LoVo (cell line): ENCODE results near the gene PIGV.
"Not testable (repeated sequence)": the region's sequence is repeated elsewhere in the genome, so short reads cannot be mapped to it uniquely, and the experiment has no call there.

Experiments used
- DNase-seq: peaks from one replicate; pipeline ENCODE4 v3.0.0-alpha.2; 2016; ENCODE audit warnings: low spot score

PIGV gene

GRCh38 chr1:26833432-26834405 lies 46.0 kb downstream of the PIGV start:
- DNase-seq: no peak

DNA sequence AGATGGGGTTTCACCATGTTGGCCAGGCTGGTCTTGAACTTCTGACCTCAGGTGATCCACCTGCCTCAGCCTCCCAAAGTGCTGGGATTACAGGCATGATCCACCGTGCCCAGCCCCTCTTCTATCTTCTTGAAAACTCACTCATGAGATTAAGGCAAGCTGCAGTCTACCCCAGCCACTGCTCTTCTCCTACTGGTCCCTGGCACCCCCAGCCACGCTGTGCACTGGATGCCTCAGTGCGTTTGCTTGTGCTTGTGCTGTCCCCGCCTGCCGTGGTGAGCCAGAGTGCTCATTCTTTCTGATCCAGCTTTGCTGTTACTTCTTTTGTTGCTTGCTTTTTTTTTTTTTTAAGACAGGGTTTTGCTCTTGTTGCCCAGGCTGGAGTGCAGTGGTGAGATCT lies 49.9 kb downstream of the PIGV start:
- not testable (repeated sequence) for DNase-seq

GRCh38 chr1:26838474-26839338 lies 51.0 kb downstream of the PIGV start:
- DNase-seq: no peak

DNA sequence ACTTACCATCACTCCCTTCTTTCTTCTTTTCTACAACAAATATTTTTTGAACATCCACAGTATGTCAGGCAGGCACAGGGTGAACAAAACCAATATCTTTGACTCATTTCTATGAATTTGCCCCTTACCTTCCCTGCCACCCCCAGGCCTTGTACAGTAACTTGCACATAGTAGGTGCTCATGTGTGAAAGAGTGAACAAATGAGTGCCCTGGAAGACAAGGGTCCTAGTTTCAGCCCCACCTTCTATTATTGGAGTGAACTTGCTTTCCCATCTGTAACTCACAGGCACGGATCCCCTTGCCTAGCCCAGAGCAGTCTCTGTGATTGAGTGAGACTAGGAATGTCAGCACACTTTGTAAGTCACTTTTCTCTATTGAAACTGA lies 51.6 kb downstream of the PIGV start:
- no peak for DNase-seq

DNA sequence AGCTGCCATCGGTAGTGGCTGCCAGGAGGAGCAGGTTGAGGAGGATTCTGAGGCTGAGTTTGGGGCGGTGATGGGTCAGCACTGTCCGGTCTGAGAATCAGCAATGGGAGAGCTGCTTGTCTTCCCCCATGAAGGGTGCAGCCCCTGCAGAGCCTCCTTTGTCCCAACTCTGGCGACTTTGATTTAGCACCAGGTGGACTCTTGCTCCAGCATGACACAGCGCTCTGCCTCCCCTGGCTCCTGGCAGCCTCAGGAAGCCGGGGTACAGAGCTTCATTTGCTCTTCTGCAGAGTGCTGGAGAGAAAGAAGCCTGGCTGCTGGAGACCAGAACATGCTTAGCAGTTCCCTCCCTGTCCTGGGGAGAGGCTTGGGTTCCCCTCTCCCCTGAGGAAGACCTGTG lies 52.0 kb downstream of the PIGV start:
- DNase-seq: no peak

DNA sequence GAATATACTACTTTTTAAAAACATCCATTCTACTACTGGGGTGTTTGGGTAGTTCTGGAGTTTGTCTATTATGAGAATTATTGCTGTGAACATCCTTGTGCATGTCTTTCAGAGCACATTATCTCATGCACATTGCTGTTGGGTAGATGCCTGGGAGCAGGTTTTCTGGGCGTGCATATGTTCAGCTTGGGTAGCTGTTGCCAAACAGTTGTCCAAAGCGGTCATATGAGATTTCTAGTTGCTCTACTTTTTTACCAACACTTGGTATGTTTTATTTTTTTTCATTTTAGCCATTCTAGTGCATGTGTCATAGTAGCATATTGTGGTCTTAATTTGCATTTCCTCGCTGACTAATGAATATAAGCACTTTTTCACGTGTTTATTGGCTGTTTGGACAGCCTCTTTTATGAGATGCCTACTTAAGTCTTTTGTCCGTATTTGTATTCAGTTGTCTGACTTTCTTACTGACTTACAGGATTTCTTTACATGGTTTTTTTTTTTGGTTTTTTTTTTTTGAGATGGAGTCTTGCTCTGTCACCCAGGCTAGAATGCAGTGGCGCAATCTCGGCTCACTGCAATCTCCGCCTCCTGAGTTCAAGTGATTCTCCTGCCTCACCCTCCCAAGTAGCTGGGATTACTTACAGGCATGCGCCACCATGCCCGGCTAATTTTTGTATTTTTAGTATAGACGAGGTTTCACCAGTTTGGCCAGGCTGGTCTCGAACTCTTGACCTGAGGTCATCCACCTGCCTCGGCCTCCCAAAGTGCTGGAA lies 56.9 kb downstream of the PIGV start:
- DNase-seq: no peak

DNA sequence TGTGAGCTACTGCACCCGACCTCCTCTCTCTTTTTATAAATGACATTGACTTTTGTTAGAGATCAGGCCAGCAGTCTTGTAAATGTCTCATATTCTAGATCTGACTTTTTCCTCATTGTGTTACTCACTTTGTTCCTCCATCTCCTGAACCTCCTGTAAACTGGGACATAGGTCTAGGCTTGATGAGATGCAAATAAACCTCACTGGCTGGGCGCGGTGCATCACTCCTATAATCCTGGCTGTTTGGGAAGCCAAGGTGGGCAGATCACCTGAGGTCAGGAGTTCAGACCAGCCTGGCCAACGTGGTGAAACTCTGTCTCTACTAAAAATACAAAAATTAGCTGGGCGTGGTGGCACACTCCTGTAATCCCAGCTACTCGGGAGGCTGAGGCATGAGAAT lies 60.1 kb downstream of the PIGV start:
- DNase-seq: not testable (repeated sequence)
